IPS-NIHi7 (cell line): ENCODE data around the gene ACTN4.

Source experiments
- DNase-seq: peaks from one replicate; pipeline ENCODE4 v3.0.0; 2012; ENCODE audit warnings: mixed read lengths; ENCODE audit errors: extremely low spot score

ACTN4 gene

GRCh38 chr19:38723990-38724854 lies 76.8 kb downstream of the ACTN4 start:
- DNase-seq = no peak

GRCh38 chr19:38725469-38726283 lies 78.2 kb downstream of the ACTN4 start:
- DNase-seq = no peak

- DNase-seq = no peak
Measured at GRCh38 chr19:38726284-38726673, 78.8 kb downstream of the ACTN4 start.

GRCh38 chr19:38726761-38727301 lies 79.4 kb downstream of the ACTN4 start:
- no peak for DNase-seq

- no peak for DNase-seq
Measured at GRCh38 chr19:38727306-38727867, 79.9 kb downstream of the ACTN4 start.

- no peak for DNase-seq
Measured at GRCh38 chr19:38727868-38728660, 80.6 kb downstream of the ACTN4 start.

- no peak for DNase-seq
Measured at GRCh38 chr19:38728752-38729541, 81.5 kb downstream of the ACTN4 start.

- DNase-seq = peak; percentile 73
Measured at GRCh38 chr19:38729653-38730469, 82.4 kb downstream of the ACTN4 start.

- DNase-seq = no peak
Measured at GRCh38 chr19:38730470-38730730, 83.0 kb downstream of the ACTN4 start.

GRCh38 chr19:38730731-38731589 lies 83.5 kb downstream of the ACTN4 start:
- DNase-seq = no peak

- DNase-seq = no peak
Measured at GRCh38 chr19:38731654-38732301, 84.3 kb downstream of the ACTN4 start.

- DNase-seq = no peak
Measured at GRCh38 chr19:38733241-38733492, 85.7 kb downstream of the ACTN4 start.

- no peak for DNase-seq
Measured at GRCh38 chr19:38733493-38734175, 86.2 kb downstream of the ACTN4 start.

GRCh38 chr19:38734176-38734425 lies 86.7 kb downstream of the ACTN4 start:
- no peak for DNase-seq

GRCh38 chr19:38734426-38735256 lies 87.2 kb downstream of the ACTN4 start:
- no peak for DNase-seq

- peak; percentile 73 for DNase-seq
Measured at GRCh38 chr19:38735257-38735686, 87.8 kb downstream of the ACTN4 start.

- peak; percentile 52 for DNase-seq
Measured at GRCh38 chr19:38736036-38736412, 88.6 kb downstream of the ACTN4 start.
